Right kidney (tissue), 1 donor: Measurements from ENCODE around the gene ATXN7.

Experiments
- DNase-seq: peaks from one replicate; pipeline ENCODE4 v3.0.0-alpha.2; 2016

The ATXN7 gene

GRCh38 chr3:63933459-63933858 lies 69.8 kb downstream of the ATXN7 start:
- no peak for DNase-seq

GRCh38 chr3:63934041-63934866 lies 70.6 kb downstream of the ATXN7 start:
- no peak for DNase-seq

- no peak for DNase-seq
These were observed 73.3 kb downstream of the ATXN7 start for GRCh38 chr3:63936925-63937324.

GRCh38 chr3:63937661-63938651 lies 74.3 kb downstream of the ATXN7 start:
- DNase-seq: no peak

GRCh38 chr3:63940389-63940757 lies 76.7 kb downstream of the ATXN7 start:
- no peak for DNase-seq

- DNase-seq: no peak
These were observed 78.9 kb downstream of the ATXN7 start for GRCh38 chr3:63942528-63942927.

GRCh38 chr3:63943678-63944077 lies 80.0 kb downstream of the ATXN7 start:
- DNase-seq: no peak

- DNase-seq: no peak
These were observed 82.0 kb downstream of the ATXN7 start for GRCh38 chr3:63945558-63946096.

GRCh38 chr3:63946753-63947152 lies 83.1 kb downstream of the ATXN7 start:
- DNase-seq: no peak

GRCh38 chr3:63947594-63947993 lies 83.9 kb downstream of the ATXN7 start:
- no peak for DNase-seq

- no peak for DNase-seq
These were observed 85.3 kb downstream of the ATXN7 start for GRCh38 chr3:63949005-63949404.

GRCh38 chr3:63950698-63951097 lies 87.0 kb downstream of the ATXN7 start:
- DNase-seq: no peak

GRCh38 chr3:63951492-63952247 lies 88.0 kb downstream of the ATXN7 start:
- DNase-seq: no peak

- DNase-seq: no peak
These were observed 88.6 kb downstream of the ATXN7 start for GRCh38 chr3:63952248-63952594.

- no peak for DNase-seq
These were observed 90.5 kb downstream of the ATXN7 start for GRCh38 chr3:63954182-63954581.

- DNase-seq: no peak
These were observed 91.5 kb downstream of the ATXN7 start for GRCh38 chr3:63955036-63955650.

GRCh38 chr3:63955830-63956545 lies 92.3 kb downstream of the ATXN7 start:
- DNase-seq: no peak

GRCh38 chr3:63959146-63959545 lies 95.5 kb downstream of the ATXN7 start:
- no peak for DNase-seq

GRCh38 chr3:63960048-63960711 lies 96.5 kb downstream of the ATXN7 start:
- no peak for DNase-seq

GRCh38 chr3:63961891-63962290 lies 98.2 kb downstream of the ATXN7 start:
- DNase-seq: no peak

GRCh38 chr3:63963496-63963895 lies 99.8 kb downstream of the ATXN7 start:
- no peak for DNase-seq
